Trophoblast cell (in vitro differentiated cells and primary cell): ENCODE measurements around the gene SYT1.

Source experiments
- DNase-seq, 2 donors: peaks; one replicate each; pipeline ENCODE4 v3.0.0-alpha.2; 2016
- H2AFZ ChIP-seq: 2 replicates; pipeline ENCODE4 v1.6.1; 2013; ENCODE audit warnings: low read length, moderate library complexity, mild to moderate bottlenecking; ENCODE audit not compliant: insufficient read depth, poor library complexity
- H2AK5ac ChIP-seq: 2 replicates; pipeline ENCODE4 v1.6.1; 2013; ENCODE audit warnings: mild to moderate bottlenecking, low read length
- H2BK120ac ChIP-seq: 2 replicates; pipeline ENCODE4 v1.6.1; 2013; ENCODE audit warnings: low read length, mild to moderate bottlenecking, moderate library complexity; ENCODE audit not compliant: insufficient read depth, poor library complexity
- H2BK12ac ChIP-seq: 2 replicates; pipeline ENCODE4 v1.6.1; 2013; ENCODE audit warnings: mild to moderate bottlenecking, low read length, moderate library complexity
- H2BK5ac ChIP-seq: 2 replicates; pipeline ENCODE4 v1.6.1; 2013; ENCODE audit warnings: low read length, low read depth, moderate library complexity, mild to moderate bottlenecking; ENCODE audit not compliant: poor library complexity
- H3K14ac ChIP-seq: 2 replicates; pipeline ENCODE4 v1.6.1; 2013; ENCODE audit warnings: mild to moderate bottlenecking, low read length
- H3K18ac ChIP-seq: 2 replicates; pipeline ENCODE4 v1.6.1; 2013; ENCODE audit warnings: mild to moderate bottlenecking, low read length
- H3K23ac ChIP-seq: 2 replicates; pipeline ENCODE4 v1.6.1; 2013; ENCODE audit warnings: low read length
- H3K27ac ChIP-seq: 2 replicates; pipeline ENCODE4 v1.5.1; 2013; ENCODE audit warnings: low read depth, mild to moderate bottlenecking, inconsistent platforms, low read length, moderate library complexity
- H3K27me3 ChIP-seq: 2 replicates; pipeline ENCODE4 v1.6.1; 2013; ENCODE audit warnings: inconsistent platforms, mild to moderate bottlenecking, low read length, moderate library complexity; ENCODE audit not compliant: insufficient read depth
- H3K36me3 ChIP-seq, 2 experiments: 1 replicate in 1 of 2; 2 replicates in 1 of 2; pipeline ENCODE4 v1.6.1; 2013; ENCODE audit warnings: low read length in 2 of 2, mild to moderate bottlenecking in 2 of 2, moderate library complexity in 1 of 2; ENCODE audit not compliant: insufficient read depth in 2 of 2, control insufficient read depth in 1 of 2
- H3K4ac ChIP-seq: 2 replicates; pipeline ENCODE4 v1.6.1; 2013; ENCODE audit warnings: low read depth, mild to moderate bottlenecking, low read length, moderate library complexity
- H3K4me1 ChIP-seq, 2 experiments: 1 replicate in 1 of 2; 2 replicates in 1 of 2; pipeline ENCODE4 v1.6.1; 2013; ENCODE audit warnings: low read length in 2 of 2, mild to moderate bottlenecking in 2 of 2, moderate library complexity in 1 of 2; ENCODE audit not compliant: insufficient read depth in 2 of 2, control insufficient read depth in 1 of 2
- H3K4me2 ChIP-seq: 2 replicates; pipeline ENCODE4 v1.6.1; 2013; ENCODE audit warnings: inconsistent platforms, mild to moderate bottlenecking, low read length, moderate library complexity
- H3K4me3 ChIP-seq: 2 replicates; pipeline ENCODE4 v1.5.1; 2013; ENCODE audit warnings: mild to moderate bottlenecking, low read depth, low read length, inconsistent platforms
- H3K79me1 ChIP-seq: one replicate; pipeline ENCODE4 v1.6.1; 2013; ENCODE audit warnings: low read length
- H3K79me2 ChIP-seq: 2 replicates; pipeline ENCODE4 v1.6.1; 2013; ENCODE audit warnings: low read length, mild to moderate bottlenecking; ENCODE audit not compliant: control insufficient read depth, insufficient read depth, poor library complexity
- H3K9ac ChIP-seq: 2 replicates; pipeline ENCODE4 v1.6.1; 2013; ENCODE audit warnings: mild to moderate bottlenecking, low read length
- H3K9me3 ChIP-seq: 2 replicates; pipeline ENCODE4 v1.6.1; 2013; ENCODE audit warnings: low read depth, mild to moderate bottlenecking, control low read depth, inconsistent platforms, low read length; ENCODE audit not compliant: insufficient read depth
- H4K12ac ChIP-seq: 2 replicates; pipeline ENCODE4 v1.6.1; 2013; ENCODE audit warnings: low read depth, mild to moderate bottlenecking, low read length, moderate library complexity
- H4K8ac ChIP-seq: 2 replicates; pipeline ENCODE4 v1.6.1; 2013; ENCODE audit warnings: low read depth, mild to moderate bottlenecking, low read length, moderate library complexity
- H4K91ac ChIP-seq: one replicate; pipeline ENCODE4 v1.6.1; 2013; ENCODE audit warnings: low read depth, mild to moderate bottlenecking, low read length, moderate library complexity
- WGBS: extraction: QIAGEN DNeasy Blood & Tissue Kit; methylation state at CpG from one replicate; pipeline ENCODE4 v1.1.7; 2013; ENCODE audit warnings: missing lambda C conversion rate; ENCODE audit not compliant: insufficient read length, insufficient coverage; ENCODE audit errors: extremely low coverage; 5-methylcytosine and 5-hydroxymethylcytosine counted together

The SYT1 gene

GRCh38 chr12:79374545-79374944, 510.0 kb downstream of the SYT1 start:
- WGBS: no CpG with 5 or more reads among the region's 1 CpG
- no peak overlapping the region for H4K12ac ChIP-seq

DNA sequence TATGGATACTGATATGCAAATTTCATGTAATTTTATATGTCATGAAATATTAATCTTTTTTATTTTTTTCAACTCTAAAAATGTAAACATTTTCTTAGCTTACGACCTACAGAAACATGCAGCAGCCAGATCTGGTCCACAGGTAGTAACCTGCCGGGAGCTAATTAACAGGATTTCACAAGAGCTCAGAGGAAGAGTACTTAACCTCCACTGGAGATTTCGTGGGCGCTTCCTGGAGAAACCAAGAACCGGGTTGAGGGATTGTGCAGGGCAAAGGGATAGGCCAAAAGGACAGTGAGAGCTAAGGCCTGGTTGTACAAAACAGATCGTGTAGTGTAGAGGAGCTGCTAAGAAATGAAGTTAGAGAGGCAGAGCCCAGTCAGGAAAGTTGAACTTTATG, 510.5 kb downstream of the SYT1 start:
- Histone ChIP-seq H3K27ac (no peak overlapping the region), H4K12ac (no peak overlapping the region), H3K79me2 (no peaks in the 10 kb centered on the region), H3K4me1 (no peaks in the 10 kb centered on the region), H3K27me3 (no peaks in the 10 kb centered on the region), H3K79me1 (no peaks in the 10 kb centered on the region), H3K14ac (no peak overlapping the region), H4K8ac (no peak overlapping the region), H3K23ac (no peak overlapping the region), H4K91ac (no peak overlapping the region), H2BK12ac (no peak overlapping the region), H2AK5ac (no peak overlapping the region), H3K4me2 (no peak overlapping the region), H3K9ac (no peak overlapping the region), H3K4ac (no peak overlapping the region), H2BK120ac (no peak overlapping the region), H3K4me3 (no peak overlapping the region), H3K9me3 (no peaks in the 10 kb centered on the region), H2AFZ (no peak overlapping the region), H3K18ac (no peak overlapping the region), H2BK5ac (no peak overlapping the region), H3K36me3 (no peaks in the 10 kb centered on the region)
- DNase-seq: no peak
- WGBS: no CpG with 5 or more reads among the region's 6 CpGs

More at GRCh38 chr12:79374545-79374944, 510.0 kb downstream of the SYT1 start:
- Histone ChIP-seq H3K79me2 (no peaks in the 10 kb centered on the region), H2BK5ac (no peak overlapping the region), H4K91ac (no peak overlapping the region), H2AK5ac (no peak overlapping the region), H3K36me3 (no peaks in the 10 kb centered on the region), H3K27ac (no peak overlapping the region), H4K8ac (no peak overlapping the region), H3K14ac (no peak overlapping the region), H3K4me1 (no peaks in the 10 kb centered on the region), H3K9me3 (no peaks in the 10 kb centered on the region), H3K4me3 (no peak overlapping the region), H3K79me1 (no peaks in the 10 kb centered on the region), H3K27me3 (no peaks in the 10 kb centered on the region), H3K9ac (no peak overlapping the region), H3K18ac (no peak overlapping the region), H2AFZ (no peak overlapping the region), H2BK12ac (no peak overlapping the region), H2BK120ac (no peak overlapping the region), H3K4ac (no peak overlapping the region), H3K23ac (no peak overlapping the region), H3K4me2 (no peak overlapping the region)
- DNase-seq: no peak

GRCh38 chr12:79378496-79378895, 513.9 kb downstream of the SYT1 start:
- no peak overlapping the region for H3K14ac ChIP-seq
- H3K27ac ChIP-seq: no peak overlapping the region
- H3K27me3 ChIP-seq: no peaks in the 10 kb centered on the region
- no peak overlapping the region for H4K8ac ChIP-seq
- no peak overlapping the region for H3K18ac ChIP-seq
- no peak overlapping the region for H4K12ac ChIP-seq
- no peak overlapping the region for H2BK5ac ChIP-seq
- no peaks in the 10 kb centered on the region for H3K9me3 ChIP-seq
- no peaks in the 10 kb centered on the region for H3K79me2 ChIP-seq
- H3K4me1 ChIP-seq: no peaks in the 10 kb centered on the region
- H3K23ac ChIP-seq: no peak overlapping the region
- no peak overlapping the region for H3K4me3 ChIP-seq
- H3K4me2 ChIP-seq: no peak overlapping the region
- no peak overlapping the region for H2AK5ac ChIP-seq
- no peak overlapping the region for H2BK12ac ChIP-seq
- no peak overlapping the region for H2BK120ac ChIP-seq
- WGBS: no CpG with 5 or more reads among the region's 1 CpG
- H3K9ac ChIP-seq: no peak overlapping the region
- H4K91ac ChIP-seq: no peak overlapping the region
- no peaks in the 10 kb centered on the region for H3K79me1 ChIP-seq
- no peak overlapping the region for H2AFZ ChIP-seq
- DNase-seq: no peak
- H3K4ac ChIP-seq: no peak overlapping the region
- no peaks in the 10 kb centered on the region for H3K36me3 ChIP-seq

DNA sequence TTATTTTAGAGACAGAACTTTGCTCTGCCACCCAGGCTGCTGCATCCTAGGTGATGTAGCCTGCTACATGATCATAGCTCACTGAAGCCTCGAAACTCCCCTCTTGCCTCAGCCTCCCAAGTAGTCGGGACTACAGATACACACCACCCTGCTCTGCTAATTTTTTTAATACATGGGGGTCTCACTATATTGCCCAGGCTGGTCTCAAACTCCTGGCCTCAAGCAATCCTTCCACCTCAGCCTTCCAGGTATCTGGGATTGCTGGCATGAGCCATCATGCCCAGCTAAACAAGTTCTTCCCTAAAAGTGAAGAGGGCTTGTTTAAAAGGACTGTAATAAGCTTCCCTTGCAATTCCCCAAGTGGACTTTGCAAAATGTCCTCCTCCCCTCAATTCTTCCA, 515.8 kb downstream of the SYT1 start:
- no peak overlapping the region for H3K14ac ChIP-seq
- no peak overlapping the region for H2AK5ac ChIP-seq
- H3K9ac ChIP-seq: no peak overlapping the region
- H2BK5ac ChIP-seq: no peak overlapping the region
- no peak overlapping the region for H4K8ac ChIP-seq
- no CpG with 5 or more reads among the region's 2 CpGs for WGBS
- no peaks in the 10 kb centered on the region for H3K36me3 ChIP-seq
- H3K27ac ChIP-seq: no peak overlapping the region
- H2BK120ac ChIP-seq: no peak overlapping the region
- H2AFZ ChIP-seq: no peak overlapping the region
- H3K4me1 ChIP-seq: no peaks in the 10 kb centered on the region
- no peaks in the 10 kb centered on the region for H3K79me2 ChIP-seq
- H4K12ac ChIP-seq: no peak overlapping the region
- no peak overlapping the region for H3K4me2 ChIP-seq
- no peak overlapping the region for H3K4ac ChIP-seq
- H3K23ac ChIP-seq: no peak overlapping the region
- DNase-seq: no peak
- H2BK12ac ChIP-seq: no peak overlapping the region
- no peak overlapping the region for H3K4me3 ChIP-seq
- H4K91ac ChIP-seq: no peak overlapping the region
- H3K79me1 ChIP-seq: no peaks in the 10 kb centered on the region
- H3K18ac ChIP-seq: no peak overlapping the region
- H3K27me3 ChIP-seq: no peaks in the 10 kb centered on the region
- no peaks in the 10 kb centered on the region for H3K9me3 ChIP-seq
